A549 (cell line): ENCODE results near the gene WFS1.

Experiments used
- CTCF ChIP-seq: fragments of >200 bp; sonication (Bioruptor Twin); formaldehyde crosslinking; IDR thresholded peaks from 3 replicates; pipeline ENCODE4 v1.5.1; 2016
- EP300 ChIP-seq, 2 experiments: fragments of >200 bp; sonication (Bioruptor Twin); formaldehyde crosslinking; IDR thresholded peaks; 2 replicates in 1 of 2; 3 replicates in 1 of 2; pipeline ENCODE4 v1.6.1; 2016 to 2017
- FOSB ChIP-seq: fragments of 250-450 bp; sonication (Bioruptor Pico); IDR thresholded peaks from 2 replicates; pipeline ENCODE4 v1.5.0; 2020; ENCODE audit warnings: mild to moderate bottlenecking, moderate library complexity
- PHF8 ChIP-seq: fragments of 200-600 bp; sonication (generic); IDR thresholded peaks from 2 replicates; pipeline ENCODE4 v1.6.1; 2016; ENCODE audit warnings: low read depth, mild to moderate bottlenecking, antibody characterized with exemption, moderate library complexity, borderline replicate concordance
- RAD21 ChIP-seq, 2 experiments: fragments of >200 bp in 1 of 2; sonication (Bioruptor Twin) in 1 of 2; formaldehyde crosslinking in 1 of 2; IDR thresholded peaks in 1 of 2; conservative IDR thresholded peaks in 1 of 2; 2 replicates in 1 of 2; 3 replicates in 1 of 2; pipeline ENCODE4 v1.6.1; 2012 to 2018; ENCODE audit warnings: inconsistent platforms in 1 of 2
- RFX5 ChIP-seq: fragments of 450-650 bp; IDR thresholded peaks from 2 replicates; pipeline ENCODE4 v1.7.1; 2014; ENCODE audit warnings: antibody characterized with exemption, mild to moderate bottlenecking, moderate library complexity

- no peak for TF ChIP-seq CTCF
- TF ChIP-seq PHF8, result no peak
- TF ChIP-seq EP300 (IDR thresholded peaks at IDR 0.05), result no peak
- no peak for TF ChIP-seq RAD21 (conservative IDR thresholded peaks at IDR 0.05 in 1 of 2, IDR thresholded peaks at IDR 0.05 in 1 of 2)
- TF ChIP-seq RFX5, result no peak
- TF ChIP-seq FOSB (CRISPR knock-in tag), result no peak
Observed at GRCh38 chr4:6307230-6307629, 37.6 kb downstream of the WFS1 start.
